Activated B cell treated with CpG ODN at 0.5 μM for 24 hours (primary cell): ENCODE results near the gene UQCRHL. TPM values are rescaled to one million over a fixed set of nuclear protein-coding genes. Genes with fewer than 3 reads are reported as not detected.
A peak's percentile ranks its signal among the peaks of the same experiment; 100 is the strongest.

ENCODE experiments used
- ATAC-seq: fragments of 200-7000 bp; cut with Tn5 transposase; one replicate; pipeline ENCODE4 v1.10.0; 2021; ENCODE audit warnings: low read depth, mild to moderate bottlenecking, moderate library complexity
- CTCF ChIA-PET: fragments of 350-600 bp; sonication (Branson Sonifier 250); formaldehyde crosslinking; loops from one replicate; lab custom pipeline; 2021; ENCODE audit warnings: antibody characterized with exemption; lab: Charles Lee
- POLR2A ChIA-PET: fragments of 350-600 bp; sonication (Branson Sonifier 250); formaldehyde crosslinking; loops from one replicate; lab custom pipeline; 2021; ENCODE audit warnings: antibody characterized with exemption; lab: Charles Lee
- DNase-seq: peaks from one replicate; pipeline ENCODE4 v3.0.0; 2022
- H3K27ac Mint-ChIP-seq: one replicate; pipeline ENCODE4 v1.8.0; 2020; ENCODE audit warnings: mixed read lengths
- H3K27me3 Mint-ChIP-seq: one replicate; pipeline ENCODE4 v1.8.0; 2021; ENCODE audit warnings: mixed read lengths
- H3K36me3 Mint-ChIP-seq: one replicate; pipeline ENCODE4 v1.8.0; 2021; ENCODE audit warnings: low read depth, mixed read lengths
- H3K4me1 Mint-ChIP-seq: one replicate; pipeline ENCODE4 v1.8.0; 2021; ENCODE audit warnings: mixed read lengths
- H3K4me3 Mint-ChIP-seq: one replicate; pipeline ENCODE4 v1.8.0; 2020; ENCODE audit warnings: mild to moderate bottlenecking, mixed read lengths
- H3K9me3 Mint-ChIP-seq: one replicate; pipeline ENCODE4 v1.8.0; 2020; ENCODE audit warnings: mixed read lengths
- CTCF ChIP-seq: fragments of 200-600 bp; IDR thresholded peaks from one replicate; pipeline ENCODE4 v1.8.0; 2022; ENCODE audit warnings: antibody characterized with exemption, mild to moderate bottlenecking
- intact Hi-C: fragments of 100-400 bp; cut with micrococcal nuclease; formaldehyde crosslinking; loops from one replicate; pipeline ENCODE4 v1.15.1; 2024
- total RNA-seq: library from RNA; stranded (reverse); gene quantifications from 2 replicates; pipeline ENCODE4 v1.2.3, GENCODE V29; 2022

The UQCRHL gene
- total RNA-seq, 1 donor from 2014 or later, result 1.9 TPM

- intact Hi-C loops, result no loop called here
- ChIA-PET POLR2A (interaction anchor here (0.6 to 1.9 kb wide), 3 partner anchors 21 to 150 kb away, joined by 6 to 12 read pairs (median 7); partner anchors contain the start of gene SPEN), CTCF (no interaction called here)
- no peak for TF ChIP-seq CTCF
- peaks cover 3% of the 10 kb centered on the region for H3K36me3 Mint-ChIP-seq
- H3K9me3 Mint-ChIP-seq, result no peaks in the 10 kb centered on the region
- DNase-seq (no peak), ATAC-seq (no peak)
- peaks cover 50% of the 10 kb centered on the region for H3K4me1 Mint-ChIP-seq
- H3K27ac Mint-ChIP-seq, result no peak overlapping the region
- no peak overlapping the region for H3K4me3 Mint-ChIP-seq
- no peaks in the 10 kb centered on the region for H3K27me3 Mint-ChIP-seq
Measured at GRCh38 chr1:15826810-15827507, 19.5 kb upstream of the UQCRHL start.

- Mint-ChIP-seq H3K4me3 (no peak overlapping the region), H3K4me1 (peaks cover 42% of the 10 kb centered on the region), H3K27me3 (no peaks in the 10 kb centered on the region), H3K36me3 (no peaks in the 10 kb centered on the region), H3K9me3 (no peaks in the 10 kb centered on the region), H3K27ac (peak overlapping the region; percentile 54)
- intact Hi-C loops, result no loop called here
- ChIA-PET CTCF (interaction anchor here (0.6 kb wide), 1 partner anchor 189 kb away, joined by 3 read pairs; no protein-coding TSS in a partner anchor), POLR2A (interaction anchor here (0.6 to 5.2 kb wide), 4 partner anchors 9 to 61 kb away, joined by 6 to 65 read pairs (median 6); partner anchors contain the start of gene SPEN)
- DNase-seq (no peak), ATAC-seq (no peak)
- no peak for TF ChIP-seq CTCF
Measured at GRCh38 chr1:15825800-15826199, 18.4 kb upstream of the UQCRHL start.

GRCh38 chr1:15820478-15820877 lies 13.0 kb upstream of the UQCRHL start:
- Mint-ChIP-seq H3K27ac (no peak overlapping the region), H3K36me3 (no peaks in the 10 kb centered on the region), H3K9me3 (no peaks in the 10 kb centered on the region), H3K27me3 (no peaks in the 10 kb centered on the region), H3K4me3 (no peak overlapping the region), H3K4me1 (peaks cover 6% of the 10 kb centered on the region)
- ChIA-PET POLR2A (interaction anchor here (0.7 kb wide), 1 partner anchor 75 kb away, joined by 4 read pairs; no protein-coding TSS in a partner anchor), CTCF (no interaction called here)
- ATAC-seq (no peak), DNase-seq (no peak)
- no peak for TF ChIP-seq CTCF
- intact Hi-C loops, result no loop called here

GRCh38 chr1:15816674-15817073 lies 9.2 kb upstream of the UQCRHL start:
- no peak overlapping the region for H3K4me3 Mint-ChIP-seq
- peaks cover 5% of the 10 kb centered on the region for H3K4me1 Mint-ChIP-seq
- TF ChIP-seq CTCF, result no peak
- no peaks in the 10 kb centered on the region for H3K27me3 Mint-ChIP-seq
- H3K9me3 Mint-ChIP-seq, result no peaks in the 10 kb centered on the region
- no peak for DNase-seq
- ChIA-PET CTCF (interaction anchor here (1.1 to 4.1 kb wide), 7 partner anchors 12 to 215 kb away, joined by 3 to 18 read pairs (median 11); partner anchors contain the start of gene SPEN), POLR2A (interaction anchor here (0.7 to 2.8 kb wide), 4 partner anchors 17 to 178 kb away, joined by 3 to 20 read pairs (median 7); no protein-coding TSS in a partner anchor)
- H3K27ac Mint-ChIP-seq, result no peak overlapping the region
- no peaks in the 10 kb centered on the region for H3K36me3 Mint-ChIP-seq
- no peak for ATAC-seq
- intact Hi-C loops, result no loop called here

- Mint-ChIP-seq H3K27ac (no peak overlapping the region), H3K9me3 (no peaks in the 10 kb centered on the region), H3K36me3 (no peaks in the 10 kb centered on the region), H3K4me3 (no peak overlapping the region), H3K4me1 (no peaks in the 10 kb centered on the region), H3K27me3 (no peaks in the 10 kb centered on the region)
- POLR2A ChIA-PET, result interaction anchor here (0.5 kb wide), 1 partner anchor 236 kb away, joined by 7 read pairs; no protein-coding TSS in a partner anchor
- no peak for TF ChIP-seq CTCF
- DNase-seq, result no peak
- intact Hi-C loops, result no loop called here
- CTCF ChIA-PET, result no interaction called here
- no peak for ATAC-seq
Measured at GRCh38 chr1:15810073-15810472, 2.6 kb upstream of the UQCRHL start.
